Mesenchymal stem cell (in vitro differentiated cells and primary cell): Measurements from ENCODE around the gene PXDN.

Experiments used
- DNase-seq: peaks from one replicate; pipeline ENCODE4 v3.0.0-alpha.2; 2013
- H2AFZ ChIP-seq: one replicate; pipeline ENCODE4 v1.6.1; 2013; ENCODE audit warnings: low read depth, mild to moderate bottlenecking, control low read depth, inconsistent platforms, low read length, moderate library complexity
- H2AK5ac ChIP-seq: 2 replicates; pipeline ENCODE4 v1.6.1; 2013; ENCODE audit warnings: low read length, moderate library complexity, mild to moderate bottlenecking, inconsistent platforms; ENCODE audit not compliant: severe bottlenecking
- H2BK120ac ChIP-seq: one replicate; pipeline ENCODE4 v1.6.1; 2013; ENCODE audit warnings: low read depth, mild to moderate bottlenecking, inconsistent platforms, low read length, moderate library complexity
- H2BK12ac ChIP-seq, 2 experiments: one replicate each; pipeline ENCODE4 v1.6.1; 2013; ENCODE audit warnings: inconsistent platforms in 2 of 2, low read length in 2 of 2, mild to moderate bottlenecking in 2 of 2, moderate library complexity in 2 of 2, control low read depth in 1 of 2
- H2BK15ac ChIP-seq: one replicate; pipeline ENCODE4 v1.6.1; 2013; ENCODE audit warnings: mild to moderate bottlenecking, low read depth, inconsistent platforms; ENCODE audit not compliant: poor library complexity, severe bottlenecking
- H2BK5ac ChIP-seq: 2 replicates; pipeline ENCODE4 v1.6.1; 2013; ENCODE audit warnings: low read depth, mild to moderate bottlenecking, low read length, control low read depth, inconsistent platforms; ENCODE audit not compliant: poor library complexity, severe bottlenecking
- H3K14ac ChIP-seq, 2 experiments: one replicate each; pipeline ENCODE4 v1.6.1; 2013; ENCODE audit warnings: inconsistent platforms in 2 of 2, low read length in 2 of 2, control low read depth in 1 of 2, mild to moderate bottlenecking in 1 of 2, moderate library complexity in 1 of 2
- H3K18ac ChIP-seq, 2 experiments: one replicate each; pipeline ENCODE4 v1.6.1; 2013; ENCODE audit warnings: inconsistent platforms in 2 of 2, low read length in 2 of 2, control low read depth in 1 of 2, low read depth in 1 of 2, mild to moderate bottlenecking in 1 of 2
- H3K23ac ChIP-seq, 2 experiments: one replicate each; pipeline ENCODE4 v1.6.1; 2013; ENCODE audit warnings: inconsistent platforms in 2 of 2, low read length in 2 of 2, mild to moderate bottlenecking in 2 of 2, moderate library complexity in 2 of 2, control low read depth in 1 of 2
- H3K27ac ChIP-seq: 2 replicates; pipeline ENCODE4 v1.5.1; 2013; ENCODE audit warnings: mild to moderate bottlenecking, moderate library complexity, low read length, control low read depth, inconsistent platforms; ENCODE audit not compliant: poor library complexity, severe bottlenecking
- H3K27me3 ChIP-seq, 2 experiments: 2 replicates each; pipeline versions ENCODE4 v1.6.1 to v1.7.0; 2013; ENCODE audit warnings: low read length in 2 of 2, mild to moderate bottlenecking in 2 of 2, moderate library complexity in 2 of 2, control low read depth in 1 of 2, inconsistent platforms in 1 of 2; ENCODE audit not compliant: control insufficient read depth in 1 of 2, insufficient read depth in 1 of 2
- H3K36me3 ChIP-seq, 2 experiments: 2 replicates each; pipeline versions ENCODE4 v1.6.1 to v1.7.0; 2013; ENCODE audit warnings: low read length in 2 of 2, control low read depth in 1 of 2, inconsistent platforms in 1 of 2, low read depth in 1 of 2, mild to moderate bottlenecking in 1 of 2; ENCODE audit not compliant: insufficient read depth in 2 of 2, control insufficient read depth in 1 of 2
- H3K4ac ChIP-seq, 2 experiments: one replicate each; pipeline ENCODE4 v1.6.1; 2013; ENCODE audit warnings: inconsistent platforms in 2 of 2, low read length in 2 of 2, mild to moderate bottlenecking in 2 of 2, moderate library complexity in 2 of 2, control low read depth in 1 of 2, low read depth in 1 of 2
- H3K4me1 ChIP-seq: 2 replicates; pipeline ENCODE4 v1.6.1; 2013; ENCODE audit warnings: low read depth, low read length, control low read depth; ENCODE audit not compliant: control insufficient read depth, insufficient read depth
- H3K4me2 ChIP-seq: 2 replicates; pipeline ENCODE4 v1.6.1; 2013; ENCODE audit warnings: low read length, mild to moderate bottlenecking, inconsistent platforms; ENCODE audit not compliant: poor library complexity, severe bottlenecking
- H3K4me3 ChIP-seq, 2 experiments: 2 replicates each; pipeline versions ENCODE4 v1.5.1 to v1.7.0; 2013; ENCODE audit warnings: low read length in 2 of 2, mild to moderate bottlenecking in 2 of 2, control low read depth in 1 of 2, low read depth in 1 of 2; ENCODE audit not compliant: insufficient read depth in 1 of 2
- H3K79me1 ChIP-seq: replicated peaks from 2 replicates; pipeline ENCODE4 v1.6.1; 2013; ENCODE audit warnings: mild to moderate bottlenecking, control low read depth, low read length, inconsistent platforms; ENCODE audit not compliant: poor library complexity, severe bottlenecking
- H3K9ac ChIP-seq: 2 replicates; pipeline ENCODE4 v1.7.0; 2013; ENCODE audit warnings: mild to moderate bottlenecking, low read length, moderate library complexity
- H3K9me3 ChIP-seq: 2 replicates; pipeline ENCODE4 v1.7.0; 2013; ENCODE audit warnings: mild to moderate bottlenecking, low read length; ENCODE audit not compliant: control insufficient read depth
- H4K8ac ChIP-seq: one replicate; pipeline ENCODE4 v1.6.1; 2013; ENCODE audit warnings: inconsistent platforms, mild to moderate bottlenecking, low read length, moderate library complexity
- H4K91ac ChIP-seq: one replicate; pipeline ENCODE4 v1.6.1; 2013; ENCODE audit warnings: mild to moderate bottlenecking, low read length, inconsistent platforms
- WGBS: methylation state at CpG from one replicate; pipeline ENCODE4 v1.1.7; 2013; ENCODE audit warnings: mixed read lengths; 5-methylcytosine and 5-hydroxymethylcytosine counted together

PXDN gene

GRCh38 chr2:1614564-1614963 lies 129.8 kb downstream of the PXDN start:
- no peak for DNase-seq
- no peaks in the 10 kb centered on the region for H3K9me3 ChIP-seq
- H3K18ac ChIP-seq = no peak overlapping the region
- 63% methylated on average over 8 of the region's 10 CpGs for WGBS
- H2BK120ac ChIP-seq = no peak overlapping the region
- H3K23ac ChIP-seq = no peak overlapping the region
- peaks cover 0 to 7% of the 10 kb centered on the region in 2 experiments for H3K36me3 ChIP-seq
- no peak overlapping the region for H4K8ac ChIP-seq
- peak overlapping the region; percentile 80 for H2AK5ac ChIP-seq
- no peak overlapping the region for H3K27ac ChIP-seq
- no peak overlapping the region for H2BK12ac ChIP-seq
- no peaks in the 10 kb centered on the region for H3K79me1 ChIP-seq
- H2AFZ ChIP-seq = no peak overlapping the region
- H3K9ac ChIP-seq = no peak overlapping the region
- peaks cover 0 to 44% of the 10 kb centered on the region in 2 experiments for H3K27me3 ChIP-seq
- H3K4me2 ChIP-seq = no peak overlapping the region
- H3K14ac ChIP-seq = no peak overlapping the region
- no peak overlapping the region for H3K4ac ChIP-seq
- no peak overlapping the region for H3K4me3 ChIP-seq
- no peak overlapping the region for H4K91ac ChIP-seq
- no peak overlapping the region for H2BK5ac ChIP-seq
- no peak overlapping the region for H2BK15ac ChIP-seq
- peaks cover 30% of the 10 kb centered on the region for H3K4me1 ChIP-seq

- Histone ChIP-seq H4K8ac (no peak overlapping the region), H3K4me3 (peak overlapping the region in 1 of 2 experiments; percentile 60), H3K79me1 (no peaks in the 10 kb centered on the region), H2BK15ac (no peak overlapping the region), H2BK5ac (peak overlapping the region; percentile 79), H3K4me2 (no peak overlapping the region), H3K14ac (no peak overlapping the region), H2AFZ (no peak overlapping the region), H3K18ac (no peak overlapping the region), H3K4me1 (peaks cover 30% of the 10 kb centered on the region), H3K4ac (no peak overlapping the region), H4K91ac (no peak overlapping the region), H3K9me3 (no peaks in the 10 kb centered on the region), H2BK12ac (no peak overlapping the region), H2BK120ac (no peak overlapping the region), H2AK5ac (peak overlapping the region; percentile 49), H3K27ac (peak overlapping the region; percentile 87), H3K23ac (no peak overlapping the region), H3K9ac (peak overlapping the region; percentile 18), H3K36me3 (peaks cover 0 to 7% of the 10 kb centered on the region in 2 experiments), H3K27me3 (peaks cover 0 to 43% of the 10 kb centered on the region in 2 experiments)
- WGBS = 80% methylated on average over 5 of the region's 7 CpGs
- DNase-seq = peak; percentile 54
Observed at GRCh38 chr2:1613731-1614354, 130.5 kb downstream of the PXDN start.

GRCh38 chr2:1613078-1613445 lies 131.3 kb downstream of the PXDN start:
- H3K27ac ChIP-seq = no peak overlapping the region
- no peak overlapping the region for H3K4me3 ChIP-seq
- H3K18ac ChIP-seq = no peak overlapping the region
- no peak overlapping the region for H2AFZ ChIP-seq
- no peak overlapping the region for H3K4me2 ChIP-seq
- no peak overlapping the region for H4K91ac ChIP-seq
- 93% methylated on average over 9 of the region's 9 CpGs for WGBS
- H2BK5ac ChIP-seq = no peak overlapping the region
- no peaks in the 10 kb centered on the region for H3K79me1 ChIP-seq
- no peak overlapping the region for H3K23ac ChIP-seq
- H2BK15ac ChIP-seq = no peak overlapping the region
- no peak for DNase-seq
- no peak overlapping the region for H4K8ac ChIP-seq
- H2BK12ac ChIP-seq = no peak overlapping the region
- peaks cover 0 to 35% of the 10 kb centered on the region in 2 experiments for H3K27me3 ChIP-seq
- no peak overlapping the region for H3K9ac ChIP-seq
- no peaks in the 10 kb centered on the region for H3K9me3 ChIP-seq
- H3K4ac ChIP-seq = no peak overlapping the region
- H3K36me3 ChIP-seq = peaks cover 0 to 7% of the 10 kb centered on the region in 2 experiments
- peak overlapping the region; percentile 17 for H2AK5ac ChIP-seq
- no peak overlapping the region for H3K14ac ChIP-seq
- H3K4me1 ChIP-seq = peaks cover 23% of the 10 kb centered on the region
- H2BK120ac ChIP-seq = no peak overlapping the region

- Histone ChIP-seq H3K23ac (no peak overlapping the region), H2BK12ac (no peak overlapping the region), H3K4ac (no peak overlapping the region), H2BK5ac (no peak overlapping the region), H3K4me2 (no peak overlapping the region), H2BK120ac (no peak overlapping the region), H3K36me3 (peaks cover 0 to 7% of the 10 kb centered on the region in 2 experiments), H3K9ac (no peak overlapping the region), H3K18ac (no peak overlapping the region), H2AFZ (no peak overlapping the region), H2BK15ac (no peak overlapping the region), H4K8ac (no peak overlapping the region), H3K27ac (no peak overlapping the region), H3K79me1 (no peaks in the 10 kb centered on the region), H3K4me3 (no peak overlapping the region), H2AK5ac (peak overlapping the region; percentile 17), H4K91ac (no peak overlapping the region), H3K9me3 (no peaks in the 10 kb centered on the region), H3K4me1 (peaks cover 21% of the 10 kb centered on the region), H3K14ac (no peak overlapping the region), H3K27me3 (peaks cover 0 to 30% of the 10 kb centered on the region in 2 experiments)
- WGBS = 92% methylated on average over 6 of the region's 6 CpGs
- no peak for DNase-seq
Observed at GRCh38 chr2:1612391-1613077, 131.8 kb downstream of the PXDN start.
